ENCODE data around the gene FGFBP1.

FGFBP1 gene

GRCh38 chr4:15938640-15939039 lies at the start of gene FGFBP1:
Gene FGFBP1, minus strand, starts transcription at chr4:15938740. Its CDS starts 2,108 bp downstream, at chr4:15936632.
- DNase-seq, result no peak

- no peak for DNase-seq
Measured at GRCh38 chr4:15988222-15988621, 49.7 kb upstream of the FGFBP1 start.

- no peak for DNase-seq
Measured at GRCh38 chr4:15986907-15987306, 48.4 kb upstream of the FGFBP1 start.

- no peak for DNase-seq
Measured at GRCh38 chr4:15983610-15984009, 45.1 kb upstream of the FGFBP1 start.

GRCh38 chr4:15982842-15983524 lies 44.4 kb upstream of the FGFBP1 start:
- no peak for DNase-seq

- DNase-seq, result peak; percentile 29
Measured at GRCh38 chr4:15976456-15977447, 38.2 kb upstream of the FGFBP1 start.

- DNase-seq, result no peak
Measured at GRCh38 chr4:15971068-15971801, 32.7 kb upstream of the FGFBP1 start.

- DNase-seq, result no peak
Measured at GRCh38 chr4:15968551-15969300, 30.2 kb upstream of the FGFBP1 start.

GRCh38 chr4:15965325-15965724 lies 26.8 kb upstream of the FGFBP1 start:
- DNase-seq, result peak; percentile 11

GRCh38 chr4:15964159-15964558 lies 25.6 kb upstream of the FGFBP1 start:
- peak; percentile 47 for DNase-seq

- no peak for DNase-seq
Measured at GRCh38 chr4:15963576-15963975, 25.0 kb upstream of the FGFBP1 start.

- peak; percentile 69 for DNase-seq
Measured at GRCh38 chr4:15963001-15963451, 24.5 kb upstream of the FGFBP1 start, which contains the start of gene FGFBP2. Gene FGFBP2, minus strand, starts transcription at chr4:15963175. Its CDS starts 46 bp downstream, at chr4:15963129.

GRCh38 chr4:15961781-15962510 lies 23.4 kb upstream of the FGFBP1 start:
- DNase-seq, result no peak

GRCh38 chr4:15958562-15958961 lies 20.0 kb upstream of the FGFBP1 start:
- DNase-seq, result no peak

GRCh38 chr4:15956179-15956850 lies 17.8 kb upstream of the FGFBP1 start:
- DNase-seq, result peak; percentile 88

- DNase-seq, result no peak
Measured at GRCh38 chr4:15955670-15956069, 17.1 kb upstream of the FGFBP1 start.

- DNase-seq, result no peak
Measured at GRCh38 chr4:15953625-15954024, 15.1 kb upstream of the FGFBP1 start.

- DNase-seq, result no peak
Measured at GRCh38 chr4:15951781-15952180, 13.2 kb upstream of the FGFBP1 start.

- no peak for DNase-seq
Measured at GRCh38 chr4:15948826-15949225, 10.3 kb upstream of the FGFBP1 start.

- DNase-seq, result no peak
Measured at GRCh38 chr4:15947684-15948083, 9.1 kb upstream of the FGFBP1 start.

GRCh38 chr4:15945516-15945915 lies 7.0 kb upstream of the FGFBP1 start:
- no peak for DNase-seq

Measured in NCI-H82 (cell line).